Measurements from ENCODE around the gene AGPS.
"Not testable (repeated sequence)": the region's sequence is repeated elsewhere in the genome, so short reads cannot be mapped to it uniquely, and the experiment has no call there.

The AGPS gene

DNA sequence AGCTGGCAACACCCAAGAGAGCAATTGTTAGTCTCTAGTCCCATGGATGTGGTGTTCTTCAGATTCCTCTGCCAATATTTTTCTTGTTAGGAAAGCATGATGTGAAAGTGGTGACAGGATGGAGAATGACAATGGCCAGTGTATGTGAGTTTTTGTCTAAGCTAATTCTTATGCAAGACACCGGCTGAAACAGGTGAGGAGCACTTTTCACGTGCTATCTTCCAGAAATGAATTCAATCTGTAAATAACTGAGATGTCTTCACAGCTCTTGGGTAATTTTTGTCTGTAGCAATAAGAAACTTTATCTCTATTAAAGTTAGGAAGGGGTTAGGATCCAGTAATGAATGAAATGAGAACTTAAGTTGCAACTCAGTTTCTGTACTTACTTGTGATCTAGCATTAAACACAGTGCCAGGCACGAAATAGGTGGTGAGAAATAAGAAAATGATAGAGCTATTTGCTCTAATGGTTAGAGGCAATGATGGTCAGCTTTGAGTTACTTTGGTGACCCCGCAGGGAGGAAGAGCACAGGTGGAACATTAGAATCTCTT, 676 bp upstream of the AGPS start:
- no peak for DNase-seq

GRCh38 chr2:177393203-177393755, 706 bp downstream of the AGPS start:
- peak; percentile 56 for DNase-seq

- DNase-seq = peak; percentile 34
Observed at GRCh38 chr2:177393824-177394593, 1.4 kb downstream of the AGPS start.

GRCh38 chr2:177394594-177394973, 2.0 kb downstream of the AGPS start:
- DNase-seq = no peak

GRCh38 chr2:177395351-177396065, 2.9 kb downstream of the AGPS start:
- DNase-seq = no peak

DNA sequence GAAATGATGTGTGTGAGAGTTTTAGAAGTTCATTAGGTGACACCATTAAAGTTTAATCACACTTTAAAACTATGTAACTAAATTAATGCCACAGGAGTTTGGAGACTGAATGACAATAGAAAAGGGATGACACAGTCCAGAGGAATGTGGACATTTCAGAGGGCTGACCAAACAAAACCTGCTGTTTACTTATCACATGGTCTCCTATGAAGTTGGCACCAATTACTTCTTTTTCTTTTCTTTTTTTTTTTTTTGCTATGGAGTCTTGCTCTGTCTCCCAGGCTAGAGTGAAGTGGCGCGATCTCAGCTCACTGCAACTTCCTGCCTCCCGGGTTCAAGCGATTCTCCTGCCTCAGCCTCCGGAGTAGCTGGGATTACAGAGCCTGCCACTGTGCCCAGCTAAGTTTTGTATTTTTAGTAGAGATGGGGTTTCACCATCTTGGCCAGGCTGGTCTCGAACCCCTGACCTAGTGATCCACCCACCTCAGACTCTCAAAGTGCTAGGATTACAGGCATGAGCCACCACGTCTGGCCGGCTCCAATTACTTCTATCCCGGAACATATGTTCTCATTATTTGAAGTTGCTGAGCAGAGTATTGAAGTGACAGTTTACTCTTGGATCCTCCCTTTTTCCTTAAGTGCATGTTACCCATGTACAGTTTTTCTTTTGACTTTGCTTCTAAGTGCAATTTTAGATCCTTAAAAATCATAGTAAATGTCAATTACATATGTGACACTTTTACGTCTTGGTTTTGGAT, 4.3 kb downstream of the AGPS start:
- peak; percentile 26 for DNase-seq

GRCh38 chr2:177397481-177398289, 5.1 kb downstream of the AGPS start:
- no peak for DNase-seq

- no peak for DNase-seq
Observed at GRCh38 chr2:177398290-177398683, 5.7 kb downstream of the AGPS start.

GRCh38 chr2:177398791-177399190, 6.2 kb downstream of the AGPS start:
- no peak for DNase-seq

- no peak for DNase-seq
Observed at GRCh38 chr2:177399376-177399775, 6.8 kb downstream of the AGPS start.

DNA sequence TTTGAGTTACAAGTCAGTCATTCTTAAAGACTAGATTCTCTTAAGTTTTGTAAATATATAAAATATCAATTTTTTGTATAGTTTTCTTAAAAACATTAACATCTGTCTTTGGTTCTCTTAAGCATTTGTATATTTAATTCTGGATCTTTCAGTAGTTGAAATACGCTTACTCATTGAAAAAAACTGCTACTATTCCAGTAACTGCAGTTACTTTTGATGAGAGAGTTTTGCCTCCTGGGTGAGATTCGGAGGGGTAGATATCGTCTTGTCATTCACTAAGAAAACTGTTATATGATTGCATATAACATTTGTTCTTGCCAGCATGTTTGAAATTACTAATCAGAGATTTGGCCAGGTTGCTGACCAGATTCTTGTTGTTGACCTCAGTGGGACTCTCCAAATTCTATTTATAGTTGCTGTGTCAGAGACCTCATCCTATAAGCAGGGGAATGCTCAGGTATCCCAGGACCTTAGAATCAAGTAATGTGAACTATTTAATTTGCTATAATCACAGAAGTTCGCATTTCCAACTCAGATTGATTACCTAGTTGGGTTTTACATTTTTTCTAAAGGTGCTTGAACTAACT, 7.9 kb downstream of the AGPS start:
- no peak for DNase-seq

- no peak for DNase-seq
Observed at GRCh38 chr2:177402096-177402495, 9.5 kb downstream of the AGPS start.

DNA sequence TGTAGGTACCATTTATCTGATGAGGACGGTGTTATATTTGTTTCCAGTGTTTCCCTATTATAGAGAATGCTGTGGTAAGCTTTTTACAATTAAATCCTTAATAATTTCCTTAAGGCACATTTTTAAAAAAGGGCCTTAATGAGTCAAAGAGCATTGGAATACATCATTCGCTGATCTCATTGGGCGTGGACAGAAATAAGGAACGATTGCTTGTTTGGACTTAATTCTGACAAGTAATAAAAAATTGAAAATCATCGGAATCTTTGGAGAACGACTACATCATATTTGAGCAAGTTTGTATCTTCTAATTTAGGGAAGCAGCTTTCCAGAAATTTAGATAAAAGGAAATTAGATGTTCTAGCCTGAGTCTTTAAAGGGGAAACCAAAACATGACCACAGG, 11.3 kb downstream of the AGPS start:
- DNase-seq = no peak

DNA sequence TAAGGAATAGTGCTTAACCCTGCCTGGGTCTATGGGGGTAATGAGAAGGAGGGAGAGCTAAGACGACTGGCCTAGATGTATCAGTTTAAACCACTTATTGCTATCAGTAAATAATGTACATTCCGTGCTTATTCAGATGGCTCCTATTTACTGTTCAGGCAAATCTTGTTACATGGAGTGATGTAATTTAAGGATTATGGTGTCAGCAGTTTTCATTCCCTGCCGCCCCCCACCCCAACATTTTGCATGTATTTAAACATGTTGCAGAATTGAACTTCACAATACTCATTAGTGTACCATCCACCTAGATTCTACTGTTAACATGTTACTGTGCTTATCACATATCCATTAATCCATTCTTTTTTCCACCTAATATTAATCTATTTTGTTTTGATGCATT, 11.7 kb downstream of the AGPS start:
- DNase-seq = no peak

GRCh38 chr2:177405029-177405692, 12.6 kb downstream of the AGPS start:
- peak; percentile 25 for DNase-seq

DNA sequence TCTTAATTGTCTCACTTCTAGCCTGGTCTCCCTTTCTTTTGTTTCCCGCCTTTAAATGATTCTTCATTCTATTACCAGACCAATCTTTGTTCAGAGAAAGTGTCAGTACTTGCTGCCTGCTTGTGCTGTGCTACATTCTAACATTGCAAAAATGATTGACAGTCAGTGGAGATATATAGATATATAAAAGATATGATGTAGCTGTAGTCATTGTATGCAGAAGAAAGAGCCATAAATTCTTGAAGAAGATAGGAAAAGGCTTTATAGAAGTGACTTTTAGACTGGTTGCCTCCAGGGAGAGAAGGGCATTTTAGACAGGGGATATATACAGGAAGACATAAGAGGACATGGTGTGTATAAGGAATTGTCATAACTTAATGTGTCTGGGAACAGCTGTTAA, 13.6 kb downstream of the AGPS start:
- DNase-seq = no peak

DNA sequence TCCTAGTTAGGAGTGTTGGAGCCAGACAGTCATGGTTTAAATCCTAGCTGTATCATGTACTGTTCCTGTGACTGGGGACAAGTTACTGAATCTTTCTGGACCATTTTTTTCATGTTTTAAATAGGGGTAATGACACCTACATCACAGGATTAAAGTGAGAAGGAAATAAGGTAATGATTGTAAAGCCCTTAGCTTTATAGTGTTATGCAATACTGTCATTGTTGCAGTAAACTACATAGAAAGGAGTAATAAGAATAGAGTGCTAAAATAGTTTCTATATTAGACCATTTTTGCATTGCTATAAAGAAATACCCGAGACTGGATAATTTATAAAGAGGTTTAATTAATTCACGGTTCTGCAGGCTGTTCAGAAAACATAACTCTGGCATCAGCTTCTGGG, 14.5 kb downstream of the AGPS start:
- DNase-seq = no peak

DNA sequence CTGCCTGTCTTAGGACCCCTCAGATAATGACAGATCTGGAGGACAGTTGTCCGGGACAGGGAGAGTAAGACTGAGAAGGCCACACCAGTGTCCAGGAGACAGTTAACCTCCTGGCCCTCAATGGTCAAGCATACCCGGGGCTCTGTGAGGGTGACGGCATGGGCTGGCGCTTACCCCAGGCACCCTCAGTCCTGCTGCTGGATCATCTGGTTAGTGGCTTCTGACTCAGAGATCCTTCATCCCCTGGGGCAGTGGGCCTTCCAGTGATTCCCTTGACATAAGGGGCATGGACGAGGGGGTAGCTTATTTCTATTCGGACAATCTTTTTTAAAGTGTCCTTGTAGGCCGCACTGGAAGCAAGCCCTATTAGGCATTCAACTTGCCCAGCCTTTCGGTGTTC, 18.1 kb downstream of the AGPS start:
- DNase-seq = not testable (repeated sequence)

DNA sequence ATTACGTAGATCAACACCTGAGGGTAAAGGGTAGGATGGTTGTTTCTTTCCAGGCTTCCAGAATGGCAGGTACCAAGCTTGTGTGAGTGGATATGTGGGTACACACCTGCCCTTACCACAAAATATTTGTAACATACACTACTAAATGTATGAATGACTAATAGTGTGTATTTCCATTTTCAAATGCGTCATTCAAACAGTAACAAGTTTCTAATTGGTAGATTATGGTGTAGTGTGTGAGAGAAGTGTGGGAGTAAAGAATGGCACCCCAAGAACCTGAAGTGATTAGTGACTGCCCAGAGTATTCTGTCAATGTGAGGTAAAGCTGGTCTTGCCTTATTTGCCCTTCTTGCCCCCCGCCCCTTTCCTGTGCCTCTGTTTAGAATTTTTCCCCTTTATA, 21.1 kb downstream of the AGPS start:
- no peak for DNase-seq

- DNase-seq = peak; percentile 15
Observed at GRCh38 chr2:177419274-177419673, 26.7 kb downstream of the AGPS start.

DNA sequence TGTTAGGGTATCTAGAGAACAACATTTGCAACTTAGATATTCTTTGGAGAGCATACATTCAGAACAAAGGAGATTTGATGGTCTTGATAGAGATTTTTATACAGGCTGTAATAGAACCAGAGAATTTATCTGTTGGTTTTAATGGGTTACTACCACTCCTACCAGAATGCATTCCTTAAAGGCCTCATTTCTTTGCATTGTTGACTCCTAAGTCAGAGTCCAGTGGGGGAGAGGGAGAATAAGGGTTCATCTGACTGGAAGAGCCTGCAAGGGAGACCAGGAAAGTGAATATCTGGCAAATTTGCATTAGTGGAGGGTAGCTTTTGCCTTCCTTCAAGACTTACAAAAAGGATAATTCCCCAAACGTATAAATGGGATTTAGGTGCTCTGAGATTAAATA, 29.7 kb downstream of the AGPS start:
- DNase-seq = no peak
